OCI-LY3 (cell line): Measurements from ENCODE around the gene CUZD1.

Experiments used
- H2AFZ ChIP-seq: fragments of 200-600, 300-600 bp; shearing (Covaris generic); 2 replicates; pipeline ENCODE4 v1.6.0; 2014; ENCODE audit warnings: antibody characterized with exemption, low read depth, low read length
- H3K27ac ChIP-seq: fragments of 200-600, 300-600 bp; sonication (generic); 2 replicates; pipeline ENCODE4 v1.5.1; 2014; ENCODE audit warnings: mild to moderate bottlenecking, low read length, moderate library complexity, mixed read lengths
- H3K27me3 ChIP-seq: fragments of 200-600, 300-600 bp; sonication (generic); 2 replicates; pipeline ENCODE4 v1.6.1; 2014; ENCODE audit warnings: low read depth, low read length, mixed read lengths
- H3K36me3 ChIP-seq: fragments of 200-600, 300-600 bp; sonication (generic); replicated peaks from 2 replicates; pipeline ENCODE3; 2014; ENCODE audit warnings: low read depth, low read length, mixed read lengths
- H3K4me1 ChIP-seq: fragments of 300-600, 200-600 bp; sonication (generic); 2 replicates; pipeline ENCODE4 v1.6.1; 2014; ENCODE audit warnings: low read length, mixed read lengths
- H3K4me2 ChIP-seq: fragments of 200-600, 300-600 bp; sonication (generic); 2 replicates; pipeline ENCODE4 v1.6.1; 2014; ENCODE audit warnings: low read length, mixed read lengths
- H3K4me3 ChIP-seq: fragments of 300-600, 200-600 bp; sonication (generic); 2 replicates; pipeline ENCODE4 v1.5.1; 2014; ENCODE audit warnings: antibody characterized with exemption, mild to moderate bottlenecking, low read length, moderate library complexity
- H3K79me2 ChIP-seq: fragments of 300-600, 200-600 bp; shearing (Covaris generic); 2 replicates; pipeline ENCODE4 v1.6.1; 2014; ENCODE audit warnings: mild to moderate bottlenecking, low read length, mixed read lengths
- H3K9ac ChIP-seq: fragments of 300-600, 200-600 bp; shearing (Covaris generic); 2 replicates; pipeline ENCODE4 v1.6.0; 2014; ENCODE audit warnings: mild to moderate bottlenecking, low read length, moderate library complexity
- H3K9me3 ChIP-seq: fragments of 200-600, 300-600 bp; shearing (Covaris generic); 2 replicates; pipeline ENCODE4 v1.6.1; 2014; ENCODE audit warnings: low read length, mixed read lengths; ENCODE audit not compliant: insufficient read depth
- H4K20me1 ChIP-seq: fragments of 200-600, 300-600 bp; sonication (generic); 2 replicates; pipeline ENCODE4 v1.6.1; 2016; ENCODE audit warnings: low read length, mixed read lengths; ENCODE audit not compliant: insufficient read depth
- EZH2phosphoT487 ChIP-seq: fragments of 200-600 bp; shearing (Covaris generic); IDR thresholded peaks from 2 replicates; pipeline ENCODE4 v1.6.1; 2018; ENCODE audit warnings: antibody characterized with exemption, mixed run types, low read depth
- TF ChIP-seq, protein P1 (sequence below): fragments of 200-600, 300-600 bp; sonication (generic); IDR thresholded peaks from 2 replicates; pipeline ENCODE4 v1.5.1; 2014; ENCODE audit warnings: antibody characterized with exemption, low read length, low read depth

The CUZD1 gene

DNA sequence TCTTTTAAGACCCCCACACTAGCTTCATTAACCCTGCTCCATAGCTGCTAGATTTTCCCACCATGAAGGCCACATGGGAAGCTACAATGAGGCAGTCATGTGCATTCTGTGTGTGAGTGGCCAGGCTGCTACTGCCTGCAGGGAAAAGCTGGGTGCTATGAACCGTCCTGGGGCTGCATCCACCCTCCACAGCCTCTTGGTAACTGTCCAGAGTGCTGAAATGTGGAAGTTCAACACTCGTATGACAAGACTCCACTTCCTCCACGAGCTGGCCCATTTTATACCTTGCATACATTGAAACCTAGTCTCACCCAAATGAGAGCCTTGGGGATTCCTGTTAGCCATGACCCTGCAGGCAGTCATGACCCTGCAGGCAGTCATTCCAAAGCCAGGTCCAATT is 59.4 kb downstream of the CUZD1 start:
- no peaks in the 10 kb centered on the region for H3K36me3 ChIP-seq
- no peaks in the 10 kb centered on the region for H3K79me2 ChIP-seq
- H3K4me1 ChIP-seq = no peaks in the 10 kb centered on the region
- H3K4me2 ChIP-seq = no peak overlapping the region
- no peak overlapping the region for H2AFZ ChIP-seq
- H3K9ac ChIP-seq = no peak overlapping the region
- H4K20me1 ChIP-seq = no peaks in the 10 kb centered on the region
- H3K27me3 ChIP-seq = no peaks in the 10 kb centered on the region
- H3K9me3 ChIP-seq = no peaks in the 10 kb centered on the region
- no peak overlapping the region for H3K27ac ChIP-seq
- no peak for TF ChIP-seq EZH2phosphoT487
- TF ChIP-seq, protein P1, sequence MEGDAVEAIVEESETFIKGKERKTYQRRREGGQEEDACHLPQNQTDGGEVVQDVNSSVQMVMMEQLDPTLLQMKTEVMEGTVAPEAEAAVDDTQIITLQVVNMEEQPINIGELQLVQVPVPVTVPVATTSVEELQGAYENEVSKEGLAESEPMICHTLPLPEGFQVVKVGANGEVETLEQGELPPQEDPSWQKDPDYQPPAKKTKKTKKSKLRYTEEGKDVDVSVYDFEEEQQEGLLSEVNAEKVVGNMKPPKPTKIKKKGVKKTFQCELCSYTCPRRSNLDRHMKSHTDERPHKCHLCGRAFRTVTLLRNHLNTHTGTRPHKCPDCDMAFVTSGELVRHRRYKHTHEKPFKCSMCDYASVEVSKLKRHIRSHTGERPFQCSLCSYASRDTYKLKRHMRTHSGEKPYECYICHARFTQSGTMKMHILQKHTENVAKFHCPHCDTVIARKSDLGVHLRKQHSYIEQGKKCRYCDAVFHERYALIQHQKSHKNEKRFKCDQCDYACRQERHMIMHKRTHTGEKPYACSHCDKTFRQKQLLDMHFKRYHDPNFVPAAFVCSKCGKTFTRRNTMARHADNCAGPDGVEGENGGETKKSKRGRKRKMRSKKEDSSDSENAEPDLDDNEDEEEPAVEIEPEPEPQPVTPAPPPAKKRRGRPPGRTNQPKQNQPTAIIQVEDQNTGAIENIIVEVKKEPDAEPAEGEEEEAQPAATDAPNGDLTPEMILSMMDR = no peak
- H3K4me3 ChIP-seq = no peak overlapping the region

GRCh38 chr10:122782911-122783310 is 62.7 kb downstream of the CUZD1 start:
- Histone ChIP-seq H3K9ac (no peak overlapping the region), H3K4me1 (no peaks in the 10 kb centered on the region), H3K79me2 (no peaks in the 10 kb centered on the region), H3K27me3 (no peaks in the 10 kb centered on the region), H3K9me3 (no peaks in the 10 kb centered on the region), H3K27ac (no peak overlapping the region), H3K36me3 (no peaks in the 10 kb centered on the region), H3K4me2 (no peak overlapping the region), H4K20me1 (no peaks in the 10 kb centered on the region), H2AFZ (no peak overlapping the region), H3K4me3 (no peak overlapping the region)
- TF ChIP-seq, protein P1 = no peak
- TF ChIP-seq EZH2phosphoT487 = no peak
